Muscle of back (tissue), 11 donors: ENCODE data around the gene IDH3G. TPM values are rescaled to one million over a fixed set of nuclear protein-coding genes. Genes with fewer than 3 reads are reported as not detected.
"Not testable (repeated sequence)": the region's sequence is repeated elsewhere in the genome, so short reads cannot be mapped to it uniquely, and the experiment has no call there.

Source experiments
- DNase-seq, 3 donors: peaks; one replicate each; pipeline versions ENCODE4 v3.0.0 to v3.0.0-alpha.2; 2013
- polyA plus RNA-seq, 10 donors: library from polyadenylated mRNA; unstranded; fragments of 120-200 nt; gene quantifications; one replicate each; pipeline ENCODE4 v1.2.1, GENCODE V29; 2013; ENCODE audit not compliant: insufficient read length in 10 of 10

The IDH3G gene
- polyA plus RNA-seq, 10 donors: 40.6 to 55.9 (median 44.3) TPM

GRCh38 chrX:153818064-153818463 lies 23.9 kb upstream of the IDH3G start:
- DNase-seq: not testable (repeated sequence)

GRCh38 chrX:153816831-153817690 lies 22.9 kb upstream of the IDH3G start:
- no peak for DNase-seq

- no peak for DNase-seq
Observed at GRCh38 chrX:153814591-153815315, 20.6 kb upstream of the IDH3G start.

- no peak for DNase-seq
Observed at GRCh38 chrX:153813161-153813560, 19.0 kb upstream of the IDH3G start.

- DNase-seq: no peak
Observed at GRCh38 chrX:153812220-153812619, 18.0 kb upstream of the IDH3G start.

GRCh38 chrX:153807976-153808375 lies 13.8 kb upstream of the IDH3G start:
- no peak for DNase-seq

- no peak for DNase-seq
Observed at GRCh38 chrX:153806999-153807575, 12.9 kb upstream of the IDH3G start.

GRCh38 chrX:153805436-153805835 lies 11.3 kb upstream of the IDH3G start:
- no peak for DNase-seq

GRCh38 chrX:153804621-153805020 lies 10.4 kb upstream of the IDH3G start:
- DNase-seq: no peak

GRCh38 chrX:153804100-153804595 lies 10.0 kb upstream of the IDH3G start:
- no peak for DNase-seq

- DNase-seq: no peak
Observed at GRCh38 chrX:153803211-153804099, 9.3 kb upstream of the IDH3G start.

- no peak for DNase-seq
Observed at GRCh38 chrX:153802513-153803045, 8.4 kb upstream of the IDH3G start.

- DNase-seq: no peak
Observed at GRCh38 chrX:153801669-153802068, 7.5 kb upstream of the IDH3G start.

GRCh38 chrX:153800746-153801145 lies 6.6 kb upstream of the IDH3G start:
- DNase-seq: no peak

- DNase-seq: no peak
Observed at GRCh38 chrX:153800177-153800722, 6.1 kb upstream of the IDH3G start.

GRCh38 chrX:153799326-153799725 lies 5.2 kb upstream of the IDH3G start:
- DNase-seq: no peak

- DNase-seq: no peak
Observed at GRCh38 chrX:153797415-153798015, 3.3 kb upstream of the IDH3G start.

- DNase-seq: no peak
Observed at GRCh38 chrX:153794897-153795816, 982 bp upstream of the IDH3G start.

- DNase-seq: no peak
Observed at GRCh38 chrX:153793291-153793690, 884 bp downstream of the IDH3G start.
